Stimulated activated naive CD8-positive, alpha-beta T cell treated with anti-CD3 and anti-CD28 coated beads, Interleukin-15, Interleukin-2, amounts not matched to agents 100 ng/mL and 50 ng/mL, for 24 hours (primary cell): ENCODE results near the gene B3GALT5.

ENCODE experiments used
- H3K27ac Mint-ChIP-seq: one replicate; pipeline ENCODE4 v1.8.0; 2021; ENCODE audit warnings: mild to moderate bottlenecking, mixed read lengths
- H3K27me3 Mint-ChIP-seq: one replicate; pipeline ENCODE4 v1.8.0; 2021; ENCODE audit warnings: mixed read lengths
- H3K36me3 Mint-ChIP-seq: one replicate; pipeline ENCODE4 v1.8.0; 2021; ENCODE audit warnings: low read depth, mixed read lengths
- H3K4me1 Mint-ChIP-seq: one replicate; pipeline ENCODE4 v1.8.0; 2021; ENCODE audit warnings: low read depth, mixed read lengths
- H3K4me3 Mint-ChIP-seq: one replicate; pipeline ENCODE4 v1.8.0; 2021; ENCODE audit warnings: mild to moderate bottlenecking, mixed read lengths
- H3K9me3 Mint-ChIP-seq: one replicate; pipeline ENCODE4 v1.8.0; 2021; ENCODE audit warnings: mixed read lengths

Gene B3GALT5

DNA sequence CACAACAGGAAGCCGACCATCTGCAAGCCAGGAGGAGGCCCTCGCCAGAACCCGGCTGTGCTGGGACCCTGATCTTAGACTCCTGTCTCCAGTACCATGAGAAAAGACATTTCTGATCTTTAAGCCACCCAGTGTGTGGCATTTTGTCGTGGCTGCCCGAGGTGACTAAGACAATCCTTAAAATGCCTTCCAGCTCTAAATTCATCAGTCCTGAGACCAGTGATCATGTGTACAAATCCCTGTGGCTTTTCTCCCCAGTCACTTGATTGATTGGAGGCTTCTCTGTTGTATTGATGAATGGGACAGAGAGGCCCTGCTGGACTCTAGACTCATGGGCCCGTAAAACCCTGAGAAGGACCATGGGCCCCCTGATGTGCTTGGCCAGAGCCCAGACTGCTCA lies 36.1 kb downstream of the B3GALT5 start:
- H3K4me3 Mint-ChIP-seq = no peak overlapping the region
- peaks cover 9% of the 10 kb centered on the region for H3K9me3 Mint-ChIP-seq
- no peaks in the 10 kb centered on the region for H3K4me1 Mint-ChIP-seq
- no peaks in the 10 kb centered on the region for H3K36me3 Mint-ChIP-seq
- H3K27me3 Mint-ChIP-seq = no peaks in the 10 kb centered on the region
- H3K27ac Mint-ChIP-seq = no peak overlapping the region

DNA sequence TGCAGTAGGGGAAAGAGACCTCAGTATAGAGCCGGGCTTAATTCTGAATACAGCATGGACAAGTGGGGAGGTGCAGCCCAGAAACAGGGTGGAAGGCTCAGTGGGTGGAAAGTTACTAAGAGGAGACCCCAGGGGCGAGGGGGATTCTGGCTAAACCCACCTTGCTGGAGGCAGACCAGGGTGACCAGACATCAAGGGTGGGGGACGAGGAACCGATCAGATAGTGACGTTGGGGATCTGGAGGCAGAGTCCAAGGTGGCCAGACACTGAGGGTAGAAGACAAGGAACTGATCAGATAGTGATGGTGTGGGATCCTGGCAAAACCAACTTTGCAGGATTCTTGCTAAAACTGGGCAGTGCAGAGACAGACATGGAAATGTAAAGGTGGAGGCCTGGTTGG lies 36.8 kb downstream of the B3GALT5 start:
- Mint-ChIP-seq H3K27ac (no peak overlapping the region), H3K4me1 (no peaks in the 10 kb centered on the region), H3K4me3 (no peak overlapping the region), H3K36me3 (no peaks in the 10 kb centered on the region), H3K27me3 (no peaks in the 10 kb centered on the region), H3K9me3 (peaks cover 14% of the 10 kb centered on the region)

DNA sequence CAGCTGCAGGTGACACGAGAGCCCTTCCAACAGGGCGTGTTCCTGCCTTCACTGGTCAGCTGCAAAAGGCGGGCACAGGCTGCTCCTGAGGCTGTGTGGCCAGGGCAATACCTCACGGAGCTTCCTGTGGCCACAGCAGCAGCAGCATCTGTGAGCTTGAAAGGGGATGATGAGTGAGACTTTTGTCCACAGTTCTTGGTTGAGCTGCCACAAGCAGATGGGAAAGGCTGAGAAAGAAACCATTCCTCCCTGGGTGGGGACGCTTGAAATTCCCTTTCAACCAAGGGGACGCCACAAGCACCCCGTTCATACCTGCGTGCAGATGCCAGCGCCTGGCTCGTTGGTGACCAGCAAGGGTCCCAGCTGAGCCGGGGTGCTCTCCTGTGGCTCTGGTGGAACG lies 37.6 kb downstream of the B3GALT5 start:
- H3K4me1 Mint-ChIP-seq = no peaks in the 10 kb centered on the region
- no peaks in the 10 kb centered on the region for H3K27me3 Mint-ChIP-seq
- H3K36me3 Mint-ChIP-seq = no peaks in the 10 kb centered on the region
- no peak overlapping the region for H3K4me3 Mint-ChIP-seq
- H3K9me3 Mint-ChIP-seq = peaks cover 14% of the 10 kb centered on the region
- H3K27ac Mint-ChIP-seq = no peak overlapping the region

DNA sequence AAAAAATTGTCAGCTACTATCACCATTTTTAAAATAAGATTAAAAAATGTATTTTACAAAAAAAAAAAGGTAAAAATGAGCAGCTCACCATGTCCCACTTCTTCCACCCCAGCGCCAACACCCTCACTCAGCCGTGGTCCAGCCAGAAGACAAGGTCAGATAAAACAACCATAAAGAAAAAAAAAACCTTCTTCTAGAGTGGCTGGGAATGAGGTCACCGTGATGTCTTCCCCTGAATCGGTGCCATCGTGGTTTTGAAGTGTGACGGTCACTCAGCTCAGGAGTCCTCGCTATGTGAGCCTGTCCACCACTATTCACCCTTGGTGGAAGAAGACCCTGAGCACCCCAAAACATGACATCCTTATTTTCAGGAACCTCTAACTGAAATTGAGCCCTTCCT lies 38.1 kb downstream of the B3GALT5 start:
- Mint-ChIP-seq H3K27ac (no peak overlapping the region), H3K4me3 (no peak overlapping the region), H3K36me3 (no peaks in the 10 kb centered on the region), H3K4me1 (no peaks in the 10 kb centered on the region), H3K27me3 (no peaks in the 10 kb centered on the region), H3K9me3 (peaks cover 14% of the 10 kb centered on the region)

DNA sequence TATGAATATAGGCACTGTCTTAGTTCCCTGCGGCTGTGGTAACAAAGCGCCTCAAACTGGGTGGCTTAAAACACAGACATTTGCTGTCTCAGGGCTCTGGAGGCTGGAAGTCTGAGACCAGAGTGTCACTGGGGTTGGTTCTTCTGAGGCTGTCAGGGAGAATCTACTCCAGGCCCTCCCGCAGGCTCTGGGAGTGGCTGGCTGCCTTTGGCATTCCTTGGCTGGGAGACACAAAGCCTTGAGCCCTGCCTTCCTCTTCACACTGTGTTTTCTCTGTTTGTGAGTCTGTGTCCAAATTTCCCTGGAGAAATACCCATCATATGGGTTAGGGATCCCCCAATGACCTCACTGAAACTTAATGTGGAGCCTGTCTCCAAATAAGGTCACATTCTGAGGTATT lies 38.5 kb downstream of the B3GALT5 start:
- Mint-ChIP-seq H3K27ac (no peak overlapping the region), H3K27me3 (no peaks in the 10 kb centered on the region), H3K9me3 (peaks cover 14% of the 10 kb centered on the region), H3K4me1 (no peaks in the 10 kb centered on the region), H3K4me3 (no peak overlapping the region), H3K36me3 (no peaks in the 10 kb centered on the region)

DNA sequence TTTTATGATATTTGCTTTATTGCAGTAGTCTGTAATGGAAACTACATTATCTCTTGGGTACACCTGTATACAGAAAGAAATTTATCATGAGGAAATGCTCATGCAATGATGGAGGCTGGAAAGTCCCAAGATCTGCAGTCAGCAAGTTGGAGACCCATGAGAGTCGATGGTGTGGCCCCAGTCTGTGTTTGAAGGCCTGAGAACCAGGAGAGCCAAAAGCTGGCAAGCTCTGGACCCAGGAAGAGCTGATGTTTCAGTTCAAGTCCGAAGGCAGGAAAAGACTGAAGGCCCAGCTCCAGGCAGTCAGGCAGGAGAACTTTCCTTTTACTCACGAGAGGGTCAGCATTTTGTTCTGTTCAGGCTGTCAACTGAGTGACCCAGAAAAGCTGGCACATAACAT lies 42.2 kb downstream of the B3GALT5 start:
- peaks cover 4% of the 10 kb centered on the region for H3K27me3 Mint-ChIP-seq
- no peaks in the 10 kb centered on the region for H3K36me3 Mint-ChIP-seq
- H3K27ac Mint-ChIP-seq = no peak overlapping the region
- H3K4me3 Mint-ChIP-seq = no peak overlapping the region
- H3K9me3 Mint-ChIP-seq = peaks cover 14% of the 10 kb centered on the region
- no peaks in the 10 kb centered on the region for H3K4me1 Mint-ChIP-seq

DNA sequence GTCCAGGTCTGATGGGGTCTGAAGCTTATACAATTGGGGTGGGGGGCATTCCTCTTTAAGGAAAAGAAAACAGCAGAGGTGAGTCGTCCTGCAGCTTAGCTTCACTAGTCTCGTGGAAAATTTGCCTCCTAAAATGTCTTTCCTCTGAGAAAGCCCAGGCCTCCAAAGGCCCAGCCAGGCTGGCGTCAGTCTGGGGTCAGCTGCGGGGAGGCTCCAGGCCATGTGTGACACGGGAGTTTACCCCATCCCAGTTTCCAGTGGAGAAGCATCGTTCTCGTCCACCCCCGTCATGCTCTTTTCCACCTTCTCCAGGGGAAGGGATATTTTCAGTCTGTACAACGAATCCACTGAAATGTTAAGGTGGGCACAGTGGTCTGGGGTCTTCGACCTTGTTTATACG lies 42.8 kb downstream of the B3GALT5 start:
- H3K9me3 Mint-ChIP-seq = peaks cover 14% of the 10 kb centered on the region
- peaks cover 10% of the 10 kb centered on the region for H3K27me3 Mint-ChIP-seq
- H3K4me1 Mint-ChIP-seq = peaks cover 2% of the 10 kb centered on the region
- H3K27ac Mint-ChIP-seq = no peak overlapping the region
- no peak overlapping the region for H3K4me3 Mint-ChIP-seq
- H3K36me3 Mint-ChIP-seq = no peaks in the 10 kb centered on the region

DNA sequence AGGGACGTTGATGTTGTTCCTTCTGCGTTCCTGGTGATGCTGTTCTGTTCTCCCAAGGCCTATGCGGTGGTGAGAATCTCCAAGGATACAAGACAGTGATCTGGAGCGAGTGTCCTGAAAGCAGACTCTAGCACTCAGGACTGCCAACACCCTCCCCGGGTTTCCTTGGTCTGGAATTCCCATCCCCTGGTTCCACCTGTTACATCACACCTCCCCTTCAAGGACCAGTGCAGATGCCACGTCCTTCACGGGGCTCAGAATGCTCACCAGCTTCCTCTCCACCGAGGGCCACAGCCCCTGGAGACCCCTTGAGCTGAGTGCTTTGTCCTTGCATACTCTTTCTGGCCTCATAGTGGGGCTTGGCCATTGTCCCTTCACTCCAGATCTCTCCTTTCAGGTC lies 43.5 kb downstream of the B3GALT5 start:
- H3K4me3 Mint-ChIP-seq = no peak overlapping the region
- H3K9me3 Mint-ChIP-seq = peaks cover 14% of the 10 kb centered on the region
- peaks cover 2% of the 10 kb centered on the region for H3K4me1 Mint-ChIP-seq
- no peak overlapping the region for H3K27ac Mint-ChIP-seq
- peaks cover 12% of the 10 kb centered on the region for H3K27me3 Mint-ChIP-seq
- H3K36me3 Mint-ChIP-seq = no peaks in the 10 kb centered on the region

DNA sequence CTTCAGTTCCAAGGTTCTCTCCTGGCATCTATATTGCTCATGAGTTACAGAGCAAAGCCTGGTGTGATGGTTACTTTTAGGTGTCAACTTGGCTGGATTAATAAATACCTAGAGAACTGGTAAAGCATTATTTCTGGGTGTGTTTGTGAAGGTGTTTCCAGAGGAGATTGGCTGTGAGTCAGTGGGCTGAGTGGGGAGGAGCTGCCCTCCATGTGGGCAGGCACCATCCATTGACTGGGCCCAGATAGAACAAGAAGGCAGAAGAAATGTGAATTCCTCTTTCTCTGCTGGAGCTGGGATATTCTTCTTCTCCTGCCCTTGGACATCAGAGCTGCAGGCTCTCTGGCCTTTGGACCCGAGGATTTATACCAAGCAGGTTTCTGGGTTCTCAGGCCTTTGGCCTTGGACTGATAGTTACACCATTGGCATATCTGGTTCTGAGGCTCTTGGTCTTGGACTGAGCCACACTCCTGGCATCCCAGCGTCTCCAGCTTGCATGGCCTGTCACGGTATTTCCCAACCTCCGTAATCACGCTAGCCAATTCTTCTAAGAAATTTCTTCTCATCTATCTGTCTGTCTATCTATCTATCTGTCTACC lies 44.5 kb downstream of the B3GALT5 start:
- Mint-ChIP-seq H3K9me3 (peaks cover 14% of the 10 kb centered on the region), H3K4me1 (peaks cover 2% of the 10 kb centered on the region), H3K27ac (no peak overlapping the region), H3K4me3 (no peak overlapping the region), H3K27me3 (peaks cover 12% of the 10 kb centered on the region), H3K36me3 (no peaks in the 10 kb centered on the region)

DNA sequence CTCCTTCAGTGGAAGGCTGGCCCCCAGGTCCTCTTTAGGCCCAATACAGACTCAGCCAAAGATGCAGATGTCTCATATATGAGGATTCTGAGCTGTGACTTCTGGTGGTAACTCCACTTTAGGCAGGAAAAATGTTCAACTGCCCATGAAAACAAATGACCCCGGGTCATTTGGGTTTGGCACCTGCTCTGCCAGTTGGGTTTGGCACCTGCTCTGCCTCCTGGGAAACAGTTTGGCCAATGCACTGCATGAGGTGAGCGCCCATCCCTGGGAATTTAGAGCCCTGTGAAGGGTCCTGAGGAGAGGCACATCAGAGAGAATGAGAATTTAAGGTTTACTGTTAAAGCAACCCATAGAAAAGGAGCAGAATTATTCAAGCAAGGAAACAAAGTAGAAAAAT lies 45.3 kb downstream of the B3GALT5 start:
- no peaks in the 10 kb centered on the region for H3K36me3 Mint-ChIP-seq
- H3K4me3 Mint-ChIP-seq = no peak overlapping the region
- peaks cover 2% of the 10 kb centered on the region for H3K4me1 Mint-ChIP-seq
- no peak overlapping the region for H3K27ac Mint-ChIP-seq
- H3K9me3 Mint-ChIP-seq = peaks cover 12% of the 10 kb centered on the region
- peaks cover 12% of the 10 kb centered on the region for H3K27me3 Mint-ChIP-seq

DNA sequence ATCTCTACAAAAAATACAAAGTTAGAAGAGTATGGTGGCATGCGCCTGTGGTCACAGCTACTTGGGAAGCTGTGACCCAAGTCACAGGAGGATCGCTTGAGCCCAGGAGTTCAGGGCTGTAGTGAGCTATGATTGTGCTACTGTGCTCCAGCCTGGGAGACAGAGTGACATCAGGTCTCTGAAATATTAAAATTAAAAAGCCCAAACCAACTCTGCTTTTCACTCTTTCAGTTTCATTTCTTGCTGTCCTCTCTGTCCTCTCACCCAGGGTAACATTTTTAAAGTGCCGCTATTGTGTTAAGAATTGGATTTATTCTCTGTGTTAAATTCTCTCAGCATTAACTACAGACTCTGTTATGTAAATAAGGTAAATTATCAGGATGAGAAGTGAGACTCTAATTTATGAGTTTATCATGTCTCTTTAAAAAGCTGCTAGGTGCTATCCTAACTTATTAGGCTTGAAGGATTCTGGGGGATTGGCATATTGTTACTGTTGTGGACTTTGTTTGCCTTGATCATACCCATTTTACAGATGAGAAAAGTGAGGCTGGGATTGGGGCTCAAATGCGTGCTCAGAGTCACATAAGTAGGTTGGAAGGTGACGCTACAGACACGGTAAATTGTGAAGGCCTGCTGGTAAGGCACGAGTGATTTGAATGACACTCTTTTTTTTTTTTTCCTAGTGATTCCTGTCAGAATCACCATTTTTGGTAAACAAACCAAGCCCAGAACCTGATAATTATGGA lies 46.5 kb downstream of the B3GALT5 start:
- peaks cover 3% of the 10 kb centered on the region for H3K9me3 Mint-ChIP-seq
- no peaks in the 10 kb centered on the region for H3K36me3 Mint-ChIP-seq
- H3K4me1 Mint-ChIP-seq = peaks cover 2% of the 10 kb centered on the region
- no peak overlapping the region for H3K4me3 Mint-ChIP-seq
- no peak overlapping the region for H3K27ac Mint-ChIP-seq
- peaks cover 12% of the 10 kb centered on the region for H3K27me3 Mint-ChIP-seq

DNA sequence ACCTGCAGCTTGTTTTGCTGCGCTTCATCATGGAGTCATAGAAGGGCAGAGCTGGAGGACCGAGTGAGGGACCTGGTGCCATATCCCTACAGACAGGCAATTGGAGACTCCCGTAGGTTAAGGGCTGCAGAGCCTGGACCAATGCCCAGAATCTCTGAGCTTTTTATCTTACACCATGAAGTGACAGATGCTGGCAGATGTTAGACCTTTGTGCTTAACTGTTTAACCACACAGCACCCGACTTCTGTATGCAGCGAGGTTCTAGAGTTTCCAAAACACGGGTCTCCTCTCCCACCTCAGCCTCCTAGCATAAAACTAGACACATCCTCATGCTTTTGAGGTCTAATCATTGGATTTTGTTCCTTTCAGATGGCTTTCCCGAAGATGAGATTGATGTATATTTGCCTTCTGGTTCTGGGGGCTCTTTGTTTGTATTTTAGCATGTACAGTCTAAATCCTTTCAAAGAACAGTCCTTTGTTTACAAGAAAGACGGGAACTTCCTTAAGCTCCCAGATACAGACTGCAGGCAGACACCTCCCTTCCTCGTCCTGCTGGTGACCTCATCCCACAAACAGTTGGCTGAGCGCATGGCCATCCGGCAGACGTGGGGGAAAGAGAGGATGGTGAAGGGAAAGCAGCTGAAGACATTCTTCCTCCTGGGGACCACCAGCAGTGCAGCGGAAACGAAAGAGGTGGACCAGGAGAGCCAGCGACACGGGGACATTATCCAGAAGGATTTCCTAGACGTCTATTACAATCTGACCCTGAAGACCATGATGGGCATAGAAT lies 47.6 kb downstream of the B3GALT5 start:
- Mint-ChIP-seq H3K27ac (peak overlapping the region; percentile 31), H3K27me3 (peaks cover 12% of the 10 kb centered on the region)

DNA sequence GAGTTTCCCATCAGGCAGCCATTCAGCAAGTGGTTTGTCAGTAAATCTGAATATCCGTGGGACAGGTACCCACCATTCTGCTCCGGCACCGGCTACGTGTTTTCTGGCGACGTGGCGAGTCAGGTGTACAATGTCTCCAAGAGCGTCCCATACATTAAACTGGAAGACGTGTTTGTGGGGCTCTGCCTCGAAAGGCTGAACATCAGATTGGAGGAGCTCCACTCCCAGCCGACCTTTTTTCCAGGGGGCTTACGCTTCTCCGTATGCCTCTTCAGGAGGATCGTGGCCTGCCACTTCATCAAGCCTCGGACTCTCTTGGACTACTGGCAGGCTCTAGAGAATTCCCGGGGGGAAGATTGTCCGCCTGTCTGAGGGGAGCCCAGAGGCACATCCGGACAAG lies 48.4 kb downstream of the B3GALT5 start:
- no peaks in the 10 kb centered on the region for H3K9me3 Mint-ChIP-seq
- H3K36me3 Mint-ChIP-seq = no peaks in the 10 kb centered on the region
- no peak overlapping the region for H3K27ac Mint-ChIP-seq
- peaks cover 12% of the 10 kb centered on the region for H3K27me3 Mint-ChIP-seq
- peaks cover 2% of the 10 kb centered on the region for H3K4me1 Mint-ChIP-seq
- H3K4me3 Mint-ChIP-seq = no peak overlapping the region

More for the DNA sequence above, 47.6 kb downstream of the B3GALT5 start:
- Mint-ChIP-seq H3K4me1 (peaks cover 2% of the 10 kb centered on the region), H3K9me3 (no peaks in the 10 kb centered on the region), H3K4me3 (no peak overlapping the region), H3K36me3 (no peaks in the 10 kb centered on the region)

DNA sequence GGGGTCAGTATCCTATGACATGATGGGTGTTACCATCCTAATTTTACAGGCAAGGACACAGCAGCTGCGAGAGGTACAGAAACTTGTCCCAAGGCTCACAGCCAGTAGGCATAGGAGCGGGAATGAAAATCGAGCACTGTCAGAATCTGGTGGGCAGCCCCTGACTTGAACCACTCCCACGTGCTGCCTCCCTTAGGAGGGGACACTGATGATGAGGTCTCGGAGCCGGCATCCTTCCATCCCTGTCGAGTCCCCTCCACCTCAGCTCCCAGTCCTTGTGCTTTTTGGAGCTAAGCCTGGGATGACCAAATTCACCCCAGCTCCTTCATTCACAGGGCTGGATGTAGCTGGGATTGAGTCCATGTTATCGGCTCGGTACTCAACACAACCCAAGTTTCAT lies 49.0 kb downstream of the B3GALT5 start:
- Mint-ChIP-seq H3K4me1 (peaks cover 2% of the 10 kb centered on the region), H3K9me3 (no peaks in the 10 kb centered on the region), H3K27ac (no peak overlapping the region), H3K36me3 (no peaks in the 10 kb centered on the region), H3K27me3 (peaks cover 12% of the 10 kb centered on the region), H3K4me3 (no peak overlapping the region)

DNA sequence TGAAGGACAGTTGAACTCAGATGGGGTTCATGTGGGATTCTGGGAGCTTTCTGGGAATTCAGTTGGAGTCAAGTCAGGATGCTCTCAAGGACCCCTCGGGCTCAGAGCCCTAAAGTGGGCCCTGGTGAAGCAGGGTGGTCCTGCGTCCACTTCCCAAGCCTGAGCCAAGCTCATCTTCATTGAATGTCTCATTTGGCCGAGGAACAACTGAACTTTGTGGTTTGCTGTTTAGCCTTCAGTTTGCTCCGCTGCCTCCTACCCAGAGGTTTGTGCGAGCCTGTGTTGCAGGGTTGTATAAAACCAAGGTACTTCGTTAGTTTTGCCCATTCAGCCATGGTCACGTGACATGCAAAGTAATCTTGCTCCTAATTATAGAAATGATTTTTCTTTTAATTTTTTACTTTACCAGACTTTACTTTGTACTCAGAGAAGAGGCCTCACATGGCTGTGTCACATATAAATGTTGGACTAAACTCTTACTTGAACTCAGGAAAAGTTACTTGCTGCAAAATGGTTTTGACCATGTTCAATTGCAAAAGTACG lies 49.7 kb downstream of the B3GALT5 start:
- Mint-ChIP-seq H3K4me1 (peaks cover 2% of the 10 kb centered on the region), H3K9me3 (no peaks in the 10 kb centered on the region), H3K36me3 (no peaks in the 10 kb centered on the region), H3K27me3 (peaks cover 12% of the 10 kb centered on the region), H3K4me3 (no peak overlapping the region), H3K27ac (no peak overlapping the region)
